T47D (cell line): Measurements from ENCODE around the gene TACC2.
A peak's percentile ranks its signal among the peaks of the same experiment; 100 is the strongest.
"Not testable (repeated sequence)": the region's sequence is repeated elsewhere in the genome, so short reads cannot be mapped to it uniquely, and the experiment has no call there.

Source experiments
- DNase-seq, 2 experiments: peaks; one replicate each; pipeline versions ENCODE4 v3.0.0 to v3.0.0-alpha.2; 2011 to 2012; ENCODE audit warnings: low read depth in 1 of 2, low spot score in 1 of 2
- JUND ChIP-seq: IDR thresholded peaks from 2 replicates; pipeline ENCODE4 v1.6.1; 2012; ENCODE audit warnings: low read depth
- in situ Hi-C: cut with HindIII; loops from 2 replicates; pipeline ENCODE4 v1.10.0; 2016; ENCODE audit warnings: low sequenced_read_pairs, low pct_unique_long_range_greater_than_20kb

Gene TACC2

GRCh38 chr10:121974019-121974534 is 14.9 kb upstream of the TACC2 start:
- no peak for TF ChIP-seq JUND
- DNase-seq, result no peak
- in situ Hi-C loops, result no loop called here

- no peak for TF ChIP-seq JUND
- peak; percentile 71 to 78 for DNase-seq
- in situ Hi-C loops, result no loop called here
These were observed 14.2 kb upstream of the TACC2 start, which contains the start of gene NSMCE4A for GRCh38 chr10:121974535-121975294. Gene NSMCE4A (minus strand): TSS chr10:121975217. CDS start chr10:121975165, 52 bp downstream.

GRCh38 chr10:121975295-121976086 is 13.5 kb upstream of the TACC2 start:
- in situ Hi-C loops, result no loop called here
- peak in 1 of 2 experiments; percentile 56 for DNase-seq
- no peak for TF ChIP-seq JUND

- in situ Hi-C loops, result no loop called here
- DNase-seq, result no peak
- TF ChIP-seq JUND, result no peak
These were observed 12.4 kb upstream of the TACC2 start for GRCh38 chr10:121976607-121977006.

GRCh38 chr10:121978511-121978910 is 10.5 kb upstream of the TACC2 start:
- no peak for DNase-seq
- no peak for TF ChIP-seq JUND
- in situ Hi-C loops, result no loop called here

GRCh38 chr10:121981346-121981745 is 7.6 kb upstream of the TACC2 start:
- no peak for DNase-seq
- in situ Hi-C loops, result no loop called here
- no peak for TF ChIP-seq JUND

- no peak for TF ChIP-seq JUND
- DNase-seq, result no peak
- in situ Hi-C loops, result no loop called here
These were observed 5.1 kb upstream of the TACC2 start for GRCh38 chr10:121983852-121984251.

- no peak for DNase-seq
- no peak for TF ChIP-seq JUND
- in situ Hi-C loops, result no loop called here
These were observed 4.5 kb upstream of the TACC2 start for GRCh38 chr10:121984463-121984862.

GRCh38 chr10:121990015-121990677 is 1.2 kb downstream of the TACC2 start:
- TF ChIP-seq JUND, result no peak
- DNase-seq, result no peak
- in situ Hi-C loops, result no loop called here

GRCh38 chr10:121991727-121992126 is 2.8 kb downstream of the TACC2 start:
- in situ Hi-C loops, result not testable (repeated sequence)

GRCh38 chr10:121994429-121994941 is 5.5 kb downstream of the TACC2 start:
- in situ Hi-C loops, result no loop called here
- DNase-seq, result peak; percentile 15 to 84
- TF ChIP-seq JUND, result no peak

More at GRCh38 chr10:121991727-121992126, 2.8 kb downstream of the TACC2 start:
- not testable (repeated sequence) for DNase-seq

- in situ Hi-C loops, result no loop called here
- TF ChIP-seq JUND, result no peak
- DNase-seq, result no peak
These were observed 9.5 kb downstream of the TACC2 start for GRCh38 chr10:121998462-121998861.
